CD14-positive monocyte (primary cell): ENCODE data around the gene PITPNC1. TPM values are rescaled to one million over a fixed set of nuclear protein-coding genes. Genes with fewer than 3 reads are reported as not detected.

Experiments used
- DNase-seq, 3 donors: peaks; one replicate each; pipeline ENCODE4 v3.0.0-alpha.2; 2011 to 2022
- H2AFZ ChIP-seq: 2 replicates; pipeline ENCODE4 v1.6.0; 2012; ENCODE audit warnings: mild to moderate bottlenecking, low read depth, low read length, inconsistent platforms; ENCODE audit not compliant: insufficient read depth, poor library complexity, severe bottlenecking
- H3K27ac ChIP-seq, 2 donors: 1 replicate in 1 of 2; 2 replicates in 1 of 2; pipeline ENCODE4 v1.5.1; 2012 to 2013; ENCODE audit warnings: low read length in 2 of 2, control low read depth in 1 of 2, inconsistent platforms in 1 of 2, low read depth in 1 of 2, mild to moderate bottlenecking in 1 of 2
- H3K27me3 ChIP-seq, 2 donors: one replicate each; pipeline versions ENCODE4 v1.6.0 to v1.6.1; 2011 to 2013; ENCODE audit warnings: low read length in 2 of 2; ENCODE audit not compliant: control insufficient read depth in 2 of 2, insufficient read depth in 2 of 2
- H3K36me3 ChIP-seq, 2 donors: replicated peaks in 1 of 2; 1 replicate in 1 of 2; 2 replicates in 1 of 2; pipeline versions ENCODE4 v1.5.1 to v1.6.1; 2012 to 2013; ENCODE audit warnings: low read length in 2 of 2, control low read depth in 1 of 2, inconsistent platforms in 1 of 2, mild to moderate bottlenecking in 1 of 2; ENCODE audit not compliant: insufficient read depth in 2 of 2, control insufficient read depth in 1 of 2
- H3K4me1 ChIP-seq, 2 donors: 1 replicate in 1 of 2; 2 replicates in 1 of 2; pipeline versions ENCODE4 v1.5.1 to v1.6.1; 2012 to 2013; ENCODE audit warnings: low read length in 2 of 2, control low read depth in 1 of 2, inconsistent platforms in 1 of 2, mild to moderate bottlenecking in 1 of 2, moderate library complexity in 1 of 2; ENCODE audit not compliant: insufficient read depth in 2 of 2, control insufficient read depth in 1 of 2
- H3K4me2 ChIP-seq: replicated peaks from 2 replicates; pipeline ENCODE3; 2012; ENCODE audit warnings: low read length, moderate library complexity, mild to moderate bottlenecking; ENCODE audit not compliant: poor library complexity, severe bottlenecking; ENCODE audit errors: extremely low read depth
- H3K4me3 ChIP-seq, 3 experiments: fragments of 200-600 bp in 1 of 3; sonication (generic) in 1 of 3; replicated peaks in 1 of 3; 1 replicate in 2 of 3; 2 replicates in 1 of 3; pipeline ENCODE4 v1.5.1; 2011 to 2013; ENCODE audit warnings: low read length in 3 of 3, mild to moderate bottlenecking in 3 of 3, control low read depth in 2 of 3, low read depth in 2 of 3, inconsistent platforms in 1 of 3, moderate library complexity in 1 of 3
- H3K79me2 ChIP-seq: 2 replicates; pipeline ENCODE4 v1.6.0; 2012; ENCODE audit warnings: mild to moderate bottlenecking, control low read depth, inconsistent platforms, low read length, moderate library complexity; ENCODE audit not compliant: insufficient read depth
- H3K9ac ChIP-seq: 2 replicates; pipeline ENCODE4 v1.6.0; 2017; ENCODE audit warnings: low read length, mild to moderate bottlenecking; ENCODE audit not compliant: insufficient read depth, poor library complexity, severe bottlenecking
- H3K9me3 ChIP-seq, 2 donors: replicated peaks in 1 of 2; 1 replicate in 1 of 2; 2 replicates in 1 of 2; pipeline versions ENCODE4 v1.5.1 to v1.6.1; 2012 to 2013; ENCODE audit warnings: low read length in 2 of 2, control low read depth in 1 of 2; ENCODE audit not compliant: control insufficient read depth in 1 of 2, insufficient read depth in 1 of 2
- H4K20me1 ChIP-seq: 2 replicates; pipeline ENCODE4 v1.6.0; 2012; ENCODE audit warnings: mild to moderate bottlenecking, low read length, control low read depth, moderate library complexity; ENCODE audit not compliant: insufficient read depth
- H3K27ac Mint-ChIP-seq, 7 donors: one replicate each; pipeline ENCODE4 v1.8.0; 2020; ENCODE audit warnings: mild to moderate bottlenecking in 7 of 7, mixed read lengths in 7 of 7, moderate library complexity in 6 of 7, inconsistent platforms in 2 of 7
- H3K27me3 Mint-ChIP-seq, 3 donors: one replicate each; pipeline ENCODE4 v1.8.0; 2021 to 2022; ENCODE audit warnings: low read depth in 3 of 3, mild to moderate bottlenecking in 3 of 3, mixed read lengths in 3 of 3, moderate library complexity in 3 of 3, inconsistent platforms in 1 of 3
- H3K36me3 Mint-ChIP-seq, 2 donors: one replicate each; pipeline ENCODE4 v1.8.0; 2020; ENCODE audit warnings: mixed read lengths in 2 of 2, inconsistent platforms in 1 of 2, mild to moderate bottlenecking in 1 of 2
- H3K4me1 Mint-ChIP-seq: one replicate; pipeline ENCODE4 v1.8.0; 2020; ENCODE audit warnings: mild to moderate bottlenecking, mixed read lengths
- H3K4me3 Mint-ChIP-seq, 2 donors: one replicate each; pipeline ENCODE4 v1.8.0; 2020; ENCODE audit warnings: mild to moderate bottlenecking in 2 of 2, mixed read lengths in 2 of 2, moderate library complexity in 1 of 2
- H3K9me3 Mint-ChIP-seq, 7 donors: one replicate each; pipeline ENCODE4 v1.8.0; 2020 to 2022; ENCODE audit warnings: mixed read lengths in 7 of 7, mild to moderate bottlenecking in 6 of 7, moderate library complexity in 6 of 7, inconsistent platforms in 2 of 7
- WGBS: methylation state at CpG from one replicate; pipeline ENCODE4 v1.1.5; 2013; ENCODE audit warnings: missing lambda C conversion rate; ENCODE audit not compliant: insufficient coverage; 5-methylcytosine and 5-hydroxymethylcytosine counted together
- intact Hi-C, 2 donors: fragments of 100-400 bp; cut with micrococcal nuclease; formaldehyde crosslinking; loops; one replicate each; pipeline versions ENCODE4 v1.15.0 to v1.15.1; 2023
- polyA plus RNA-seq, 3 donors: library from polyadenylated mRNA; depleted of rRNA in 1 of 3; unstranded in 2 of 3; stranded (reverse) in 1 of 3; fragments of 300-500 nt in 2 of 3; fragments of >200 nt in 1 of 3; fragmentation: Illumina TruSeq in 2 of 3; gene quantifications; 1 replicate in 2 of 3; 2 replicates in 1 of 3; pipeline ENCODE4 v1.2.3, GENCODE V29; 2012 to 2021
- TF ChIP-seq, protein P1 (sequence below): fragments of 200-600 bp; IDR thresholded peaks from one replicate; pipeline ENCODE4 v1.8.0; 2022; ENCODE audit warnings: antibody characterized with exemption, mild to moderate bottlenecking

PITPNC1 gene
- polyA plus RNA-seq, 3 donors = 18.5 to 31.0 (median 21.7) TPM

DNA sequence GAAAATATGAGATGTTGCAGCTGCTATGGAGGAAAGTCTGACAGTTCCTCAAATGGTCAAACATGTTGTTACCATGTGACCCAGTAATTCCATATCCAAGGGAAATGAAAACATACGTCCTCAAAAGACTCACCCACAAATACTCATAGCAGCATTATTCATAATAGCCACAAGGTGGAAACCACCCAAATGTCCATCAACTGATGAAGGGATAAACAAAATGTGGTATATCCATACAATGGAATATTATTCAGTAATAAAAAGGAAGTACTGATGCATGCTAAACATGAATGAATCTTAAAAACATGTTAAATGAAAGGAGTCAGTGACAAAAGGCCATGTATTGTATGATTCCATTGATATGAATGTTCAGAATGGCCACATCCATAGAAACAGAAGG is 140.2 kb downstream of the PITPNC1 start:
- no peaks in the 10 kb centered on the region for H3K9me3 ChIP-seq
- H2AFZ ChIP-seq = no peak overlapping the region
- TF ChIP-seq, protein P1, sequence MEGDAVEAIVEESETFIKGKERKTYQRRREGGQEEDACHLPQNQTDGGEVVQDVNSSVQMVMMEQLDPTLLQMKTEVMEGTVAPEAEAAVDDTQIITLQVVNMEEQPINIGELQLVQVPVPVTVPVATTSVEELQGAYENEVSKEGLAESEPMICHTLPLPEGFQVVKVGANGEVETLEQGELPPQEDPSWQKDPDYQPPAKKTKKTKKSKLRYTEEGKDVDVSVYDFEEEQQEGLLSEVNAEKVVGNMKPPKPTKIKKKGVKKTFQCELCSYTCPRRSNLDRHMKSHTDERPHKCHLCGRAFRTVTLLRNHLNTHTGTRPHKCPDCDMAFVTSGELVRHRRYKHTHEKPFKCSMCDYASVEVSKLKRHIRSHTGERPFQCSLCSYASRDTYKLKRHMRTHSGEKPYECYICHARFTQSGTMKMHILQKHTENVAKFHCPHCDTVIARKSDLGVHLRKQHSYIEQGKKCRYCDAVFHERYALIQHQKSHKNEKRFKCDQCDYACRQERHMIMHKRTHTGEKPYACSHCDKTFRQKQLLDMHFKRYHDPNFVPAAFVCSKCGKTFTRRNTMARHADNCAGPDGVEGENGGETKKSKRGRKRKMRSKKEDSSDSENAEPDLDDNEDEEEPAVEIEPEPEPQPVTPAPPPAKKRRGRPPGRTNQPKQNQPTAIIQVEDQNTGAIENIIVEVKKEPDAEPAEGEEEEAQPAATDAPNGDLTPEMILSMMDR = no peak
- H3K27me3 ChIP-seq = no peaks in the 10 kb centered on the region
- Mint-ChIP-seq H3K4me1 (peaks cover 40% of the 10 kb centered on the region), H3K4me3 (no peak overlapping the region), H3K27ac (no peak overlapping the region), H3K27me3 (peaks cover 0 to 3% (median 1%) of the 10 kb centered on the region in 3 donors), H3K9me3 (peaks cover 0 to 6% (median 0%) of the 10 kb centered on the region in 7 donors), H3K36me3 (peaks cover 4 to 8% of the 10 kb centered on the region in 2 donors)
- no peak overlapping the region for H3K9ac ChIP-seq
- intact Hi-C loops = no loop called here
- no peak overlapping the region for H3K4me2 ChIP-seq
- peaks cover 27 to 32% of the 10 kb centered on the region in 2 donors for H3K4me1 ChIP-seq
- H3K27ac ChIP-seq = no peak overlapping the region
- no CpG with 5 or more reads among the region's 1 CpG for WGBS
- peaks cover 54% of the 10 kb centered on the region for H4K20me1 ChIP-seq
- peak in 2 of 3 donors; percentile 15 to 72 for DNase-seq
- H3K4me3 ChIP-seq = no peak overlapping the region
- H3K79me2 ChIP-seq = peaks cover 10% of the 10 kb centered on the region
- no peaks in the 10 kb centered on the region for H3K36me3 ChIP-seq

GRCh38 chr17:67518876-67519275 is 141.8 kb downstream of the PITPNC1 start:
- Histone ChIP-seq H3K27ac (no peak overlapping the region), H3K79me2 (peaks cover 13% of the 10 kb centered on the region), H4K20me1 (peaks cover 50% of the 10 kb centered on the region), H3K27me3 (no peaks in the 10 kb centered on the region), H3K36me3 (no peaks in the 10 kb centered on the region), H3K9ac (peak overlapping the region; percentile 0), H3K4me1 (peaks cover 27 to 32% of the 10 kb centered on the region in 2 donors), H3K4me2 (no peak overlapping the region), H2AFZ (no peak overlapping the region), H3K9me3 (no peaks in the 10 kb centered on the region), H3K4me3 (no peak overlapping the region)
- intact Hi-C loops = no loop called here
- no CpG with 5 or more reads among the region's 3 CpGs for WGBS
- Mint-ChIP-seq H3K9me3 (peaks cover 0 to 6% (median 0%) of the 10 kb centered on the region in 7 donors), H3K36me3 (peaks cover 4 to 8% of the 10 kb centered on the region in 2 donors), H3K4me1 (peaks cover 40% of the 10 kb centered on the region), H3K27me3 (peaks cover 0 to 3% (median 1%) of the 10 kb centered on the region in 3 donors), H3K27ac (peak overlapping the region in 2 of 7 donors; percentile 10 to 53), H3K4me3 (no peak overlapping the region)
- TF ChIP-seq, protein P1 = no peak
- no peak for DNase-seq
